NCI-H82 (cell line): ENCODE data around the gene ATAD3A.

Experiments
- DNase-seq: peaks from one replicate; lab custom pipeline; 2025; lab: John Stamatoyannopoulos, UW

ATAD3A gene

GRCh38 chr1:1540090-1540817, 28.3 kb downstream of the ATAD3A start, which contains the start of gene TMEM240:
Gene TMEM240, minus strand, starts transcription at chr1:1540624. Its CDS starts 278 bp downstream, at chr1:1540346.
- peak; percentile 49 for DNase-seq

- DNase-seq, result no peak
Measured at GRCh38 chr1:1540818-1541628, 29.1 kb downstream of the ATAD3A start.

GRCh38 chr1:1541956-1542765, 30.2 kb downstream of the ATAD3A start:
- no peak for DNase-seq

- no peak for DNase-seq
Measured at GRCh38 chr1:1542766-1543705, 31.1 kb downstream of the ATAD3A start.

GRCh38 chr1:1543706-1544099, 31.7 kb downstream of the ATAD3A start:
- no peak for DNase-seq

- DNase-seq, result no peak
Measured at GRCh38 chr1:1544544-1544943, 32.6 kb downstream of the ATAD3A start.

- DNase-seq, result no peak
Measured at GRCh38 chr1:1545946-1546737, 34.2 kb downstream of the ATAD3A start.

GRCh38 chr1:1547011-1547410, 35.0 kb downstream of the ATAD3A start:
- DNase-seq, result no peak

GRCh38 chr1:1547476-1547875, 35.5 kb downstream of the ATAD3A start:
- no peak for DNase-seq

GRCh38 chr1:1548591-1548990, 36.6 kb downstream of the ATAD3A start:
- DNase-seq, result no peak

- DNase-seq, result no peak
Measured at GRCh38 chr1:1550087-1550486, 38.1 kb downstream of the ATAD3A start.

- DNase-seq, result no peak
Measured at GRCh38 chr1:1550591-1551432, 38.9 kb downstream of the ATAD3A start.

- no peak for DNase-seq
Measured at GRCh38 chr1:1551524-1552262, 39.7 kb downstream of the ATAD3A start.

- no peak for DNase-seq
Measured at GRCh38 chr1:1552263-1552639, 40.3 kb downstream of the ATAD3A start.

- DNase-seq, result no peak
Measured at GRCh38 chr1:1553821-1554494, 42.0 kb downstream of the ATAD3A start.

- no peak for DNase-seq
Measured at GRCh38 chr1:1554550-1554925, 42.6 kb downstream of the ATAD3A start.

- DNase-seq, result no peak
Measured at GRCh38 chr1:1554926-1555915, 43.3 kb downstream of the ATAD3A start.
